ENCODE measurements around the gene NR4A2.
A peak's percentile ranks its signal among the peaks of the same experiment; 100 is the strongest.

NR4A2 gene

DNA sequence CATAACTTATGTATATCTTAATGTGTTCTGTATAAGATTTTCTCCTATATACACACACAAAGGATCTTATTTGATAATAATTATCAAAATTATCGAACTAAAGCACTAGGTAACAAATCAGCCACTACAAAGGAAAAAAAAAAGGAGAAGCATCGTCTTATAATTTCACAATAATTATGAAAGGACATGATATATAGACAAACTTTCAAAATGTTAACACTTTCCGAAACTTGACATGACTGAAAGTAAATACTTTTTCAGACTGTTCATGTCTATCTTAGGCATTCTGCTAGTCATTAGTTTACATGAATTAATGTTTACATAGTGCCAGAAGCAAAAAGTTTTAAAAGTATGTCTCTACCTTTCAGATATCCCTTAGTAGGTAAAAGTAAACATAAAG, 7.3 kb upstream of the NR4A2 start:
- no peak for DNase-seq

DNA sequence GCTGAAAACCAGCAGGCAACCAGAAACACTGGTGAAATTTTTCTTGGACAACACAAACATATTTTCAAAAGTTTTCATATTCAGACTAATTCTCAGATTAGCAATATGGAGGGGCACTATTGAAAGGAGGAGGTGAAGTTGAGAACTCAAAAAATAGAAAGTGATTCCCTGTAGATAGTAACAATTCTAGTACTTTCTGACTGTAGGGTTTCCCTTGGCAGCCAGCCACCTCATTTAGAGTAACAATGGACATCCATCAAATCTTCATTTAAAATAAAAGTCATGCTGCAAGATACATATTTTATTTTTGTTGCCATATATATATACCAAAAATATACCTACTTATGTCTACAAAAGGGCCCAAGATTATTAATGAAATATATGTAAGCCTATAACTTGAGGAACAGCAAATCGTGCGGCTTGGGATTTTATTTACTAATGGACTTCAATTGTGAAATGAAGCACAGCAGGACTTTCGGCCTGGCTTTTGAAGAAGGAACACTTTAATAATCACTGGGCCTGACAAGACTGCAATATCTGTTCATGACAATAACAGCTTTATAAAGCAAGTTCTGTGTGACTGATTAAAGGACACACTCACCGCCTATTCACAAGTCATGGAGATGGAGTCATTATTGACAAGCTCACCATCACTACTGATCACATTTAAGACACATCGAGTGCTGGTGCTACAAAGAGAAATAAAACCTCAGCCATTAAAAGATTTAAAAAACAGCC, 6.8 kb upstream of the NR4A2 start:
- DNase-seq, result no peak

DNA sequence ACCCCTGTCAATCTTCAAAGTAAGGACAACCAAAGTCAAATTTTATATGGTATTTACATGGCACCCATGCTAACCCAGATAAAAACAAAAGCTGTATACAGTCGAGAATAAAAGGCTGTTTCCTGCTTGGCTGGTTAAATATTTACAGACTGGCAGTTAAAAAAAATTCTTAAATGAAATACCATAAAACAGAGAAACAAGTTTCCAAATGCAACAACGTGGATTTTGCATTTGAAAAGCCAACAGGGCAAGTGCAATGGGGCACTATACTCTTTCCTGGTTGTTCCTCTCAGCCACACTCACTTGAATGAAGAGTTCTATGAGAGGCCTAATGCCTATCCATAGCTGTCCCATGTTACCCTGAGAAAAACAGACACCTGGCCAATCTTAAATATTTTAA, 6.1 kb upstream of the NR4A2 start:
- DNase-seq, result no peak

DNA sequence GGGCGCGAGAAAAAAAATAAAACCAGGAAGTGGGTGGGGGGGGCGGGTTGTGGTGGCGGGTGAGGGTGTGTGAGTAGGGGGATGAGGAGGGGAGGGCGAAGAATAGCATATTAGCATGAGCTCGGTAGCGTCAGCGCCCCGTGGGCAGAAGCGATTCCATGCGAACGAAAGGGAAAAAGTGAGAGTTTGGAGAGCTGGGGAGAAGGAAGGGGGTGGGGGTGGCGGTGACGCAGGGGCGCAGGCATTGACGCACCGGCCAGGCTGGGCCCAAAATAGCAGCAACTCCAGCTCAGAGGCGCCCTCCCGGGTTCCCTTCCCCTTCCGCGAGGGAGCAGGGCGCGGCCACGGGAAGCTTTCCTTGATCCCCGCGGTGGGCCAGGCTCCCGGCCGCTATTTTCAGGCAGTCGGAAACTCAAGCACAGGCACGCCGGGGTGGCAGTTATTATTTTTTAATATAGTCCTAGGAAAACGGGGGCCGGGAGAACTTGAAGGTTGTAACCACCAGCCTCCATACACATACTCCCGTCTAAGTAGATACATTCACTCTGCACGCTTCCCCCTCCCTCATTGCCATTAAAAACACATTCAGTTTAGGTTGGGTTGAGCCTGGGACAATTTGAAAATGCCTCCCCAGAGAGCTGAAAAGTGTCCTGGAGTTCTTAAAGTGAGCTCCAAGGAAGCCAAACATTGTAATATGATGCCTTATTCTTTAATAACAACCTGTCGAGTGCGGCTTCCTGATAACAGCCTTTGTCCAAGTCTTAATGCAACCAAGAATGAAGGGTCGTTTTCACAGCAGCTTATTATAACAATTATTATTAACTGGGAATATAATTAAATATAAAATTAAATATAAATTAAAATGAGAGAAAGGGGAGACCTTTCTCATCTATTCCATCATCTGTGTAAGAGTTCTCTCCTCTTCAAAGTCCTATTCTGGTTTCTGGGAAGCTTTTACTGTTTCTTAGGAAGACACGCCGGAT, 2.3 kb upstream of the NR4A2 start:
- DNase-seq, result peak; percentile 87

DNA sequence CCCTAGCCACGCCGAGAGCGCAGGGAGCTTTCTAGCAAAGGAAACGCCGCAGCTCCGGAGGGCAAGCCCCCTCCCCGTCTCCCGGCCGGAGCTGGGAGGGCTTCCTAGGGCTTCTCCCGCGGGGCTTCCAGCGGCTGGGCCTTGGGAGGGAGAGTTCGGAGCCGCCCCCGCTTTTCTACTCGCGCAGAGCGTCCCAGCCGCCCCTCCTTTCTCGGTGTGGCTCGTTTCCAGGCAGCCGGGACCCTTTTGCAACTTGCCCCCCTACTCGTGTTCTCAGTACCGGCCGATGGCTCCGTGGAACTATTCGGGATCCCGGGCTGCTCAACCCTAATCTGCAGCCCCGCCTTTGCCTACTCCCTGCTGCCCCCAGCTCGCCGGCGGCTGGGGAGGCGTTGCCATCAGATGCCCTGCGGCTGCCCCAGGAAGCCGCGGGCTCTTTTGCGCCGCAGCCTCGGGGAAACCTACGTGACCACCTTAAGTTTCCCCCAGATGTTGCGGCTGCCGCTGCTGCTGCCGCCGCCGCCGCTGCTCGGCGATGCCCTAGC, 1.5 kb upstream of the NR4A2 start:
- DNase-seq, result peak; percentile 49

DNA sequence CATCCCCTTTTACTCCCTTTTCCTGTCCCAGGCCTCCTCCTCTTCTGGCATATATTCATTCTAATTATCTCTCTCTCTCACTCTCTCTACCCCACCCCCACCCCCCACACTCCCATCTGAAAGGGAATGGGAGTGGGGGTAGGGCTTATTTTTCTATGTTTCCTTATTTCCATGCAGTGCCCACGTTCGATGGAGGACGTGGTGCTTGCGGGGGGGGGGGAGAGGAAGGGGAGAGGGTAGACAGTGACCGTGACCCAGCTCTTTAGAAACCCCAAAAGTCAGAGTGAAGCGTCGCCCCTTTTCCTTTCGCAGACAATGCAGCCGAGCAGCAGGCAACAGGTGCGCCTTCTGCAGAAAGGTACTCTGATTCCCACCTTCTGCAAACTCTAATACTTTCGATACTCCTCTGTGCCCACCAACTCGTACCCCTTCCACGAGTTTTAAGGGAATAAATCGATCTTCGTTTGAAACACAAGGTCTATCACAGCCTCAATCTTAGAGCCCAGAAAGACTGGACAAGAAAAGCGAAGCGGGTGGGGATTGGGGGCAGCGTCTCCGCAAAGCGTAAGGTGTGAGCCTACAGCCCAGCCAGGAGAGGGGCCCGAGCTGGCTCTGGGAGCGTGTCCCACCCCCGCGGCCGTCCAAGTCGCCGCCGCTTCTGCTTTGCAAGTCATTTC, 891 bp upstream of the NR4A2 start:
- DNase-seq, result no peak

DNA sequence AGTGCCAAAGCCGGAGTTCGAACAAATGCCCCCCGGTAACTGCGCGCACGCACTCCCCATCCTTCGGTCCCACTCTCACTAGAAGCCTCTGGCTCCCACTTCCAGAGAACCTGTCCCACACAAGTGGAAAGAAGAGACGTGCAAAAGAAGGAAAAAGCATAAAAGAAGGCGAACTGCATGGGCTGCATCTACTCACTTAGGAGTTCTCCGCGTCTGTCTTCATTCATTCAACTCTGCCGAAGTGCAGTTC, 312 bp downstream of the NR4A2 start:
- DNase-seq, result no peak

DNA sequence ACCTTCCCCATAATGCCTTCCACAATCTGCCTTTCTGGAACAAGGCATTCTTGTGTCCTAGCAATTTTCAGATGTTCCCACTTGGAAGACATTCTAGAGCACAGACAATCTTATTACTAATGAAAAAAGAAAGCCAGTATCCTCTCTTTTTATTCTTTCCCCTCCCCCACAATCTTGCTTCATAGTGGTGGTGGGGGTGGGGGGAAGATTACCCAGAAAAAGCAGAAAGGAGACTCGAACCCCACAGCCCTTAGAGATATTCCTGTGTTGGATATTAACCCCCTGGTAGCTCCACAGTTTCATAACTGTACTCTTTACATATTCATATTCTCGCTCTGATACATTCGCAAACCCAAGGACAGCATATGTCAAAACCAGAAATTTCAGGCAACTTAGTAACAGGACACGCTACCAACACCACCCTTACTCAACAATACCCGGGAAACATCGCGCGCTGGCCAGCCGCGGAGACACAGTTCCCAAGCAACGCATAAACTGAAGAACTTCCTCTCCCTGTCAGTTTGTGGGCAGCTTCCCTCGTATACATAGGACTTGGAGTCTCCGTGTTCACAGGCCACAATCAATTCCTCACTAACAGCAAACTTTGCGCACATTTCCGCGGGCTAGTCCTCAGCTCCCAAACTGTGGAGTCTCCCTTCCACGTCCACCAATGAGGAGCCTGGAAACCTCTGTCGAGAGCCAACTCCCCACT, 793 bp downstream of the NR4A2 start:
- no peak for DNase-seq

DNA sequence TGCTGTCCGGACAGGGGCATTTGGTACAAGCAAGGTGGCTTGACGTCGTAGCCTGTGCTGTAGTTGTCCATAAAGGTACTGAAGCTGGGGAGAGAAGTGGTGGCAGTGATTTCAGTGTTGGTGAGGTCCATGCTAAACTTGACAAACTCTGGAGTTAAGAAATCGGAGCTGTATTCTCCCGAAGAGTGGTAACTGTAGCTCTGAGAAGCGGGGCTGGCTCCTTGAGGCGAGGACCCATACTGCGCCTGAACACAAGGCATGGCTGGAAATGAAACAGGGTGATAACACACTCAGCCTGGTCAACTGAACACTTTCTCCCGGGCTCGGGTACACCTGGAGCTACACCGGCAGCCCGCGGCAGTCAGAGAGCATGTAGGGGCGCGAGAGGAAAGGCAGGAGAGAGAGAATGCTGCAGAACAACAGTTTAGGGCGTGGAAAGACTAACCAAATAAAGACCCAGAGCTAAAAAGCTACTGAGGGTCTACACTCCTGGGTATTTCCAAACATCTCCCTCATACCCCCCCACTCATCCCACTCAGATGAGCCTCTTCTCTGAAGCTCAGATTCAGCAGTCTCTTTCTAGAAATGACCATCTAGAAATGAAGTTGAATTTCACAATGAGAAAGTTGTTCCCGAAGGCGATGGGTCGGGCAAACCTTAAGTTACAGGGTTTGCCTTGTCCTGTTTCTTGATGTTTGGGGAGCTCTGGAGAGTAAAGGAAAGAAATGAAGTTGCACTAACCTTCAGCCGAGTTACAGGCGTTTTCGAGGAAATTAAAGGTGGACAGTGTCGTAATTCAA, 2.4 kb downstream of the NR4A2 start:
- no peak for DNase-seq

DNA sequence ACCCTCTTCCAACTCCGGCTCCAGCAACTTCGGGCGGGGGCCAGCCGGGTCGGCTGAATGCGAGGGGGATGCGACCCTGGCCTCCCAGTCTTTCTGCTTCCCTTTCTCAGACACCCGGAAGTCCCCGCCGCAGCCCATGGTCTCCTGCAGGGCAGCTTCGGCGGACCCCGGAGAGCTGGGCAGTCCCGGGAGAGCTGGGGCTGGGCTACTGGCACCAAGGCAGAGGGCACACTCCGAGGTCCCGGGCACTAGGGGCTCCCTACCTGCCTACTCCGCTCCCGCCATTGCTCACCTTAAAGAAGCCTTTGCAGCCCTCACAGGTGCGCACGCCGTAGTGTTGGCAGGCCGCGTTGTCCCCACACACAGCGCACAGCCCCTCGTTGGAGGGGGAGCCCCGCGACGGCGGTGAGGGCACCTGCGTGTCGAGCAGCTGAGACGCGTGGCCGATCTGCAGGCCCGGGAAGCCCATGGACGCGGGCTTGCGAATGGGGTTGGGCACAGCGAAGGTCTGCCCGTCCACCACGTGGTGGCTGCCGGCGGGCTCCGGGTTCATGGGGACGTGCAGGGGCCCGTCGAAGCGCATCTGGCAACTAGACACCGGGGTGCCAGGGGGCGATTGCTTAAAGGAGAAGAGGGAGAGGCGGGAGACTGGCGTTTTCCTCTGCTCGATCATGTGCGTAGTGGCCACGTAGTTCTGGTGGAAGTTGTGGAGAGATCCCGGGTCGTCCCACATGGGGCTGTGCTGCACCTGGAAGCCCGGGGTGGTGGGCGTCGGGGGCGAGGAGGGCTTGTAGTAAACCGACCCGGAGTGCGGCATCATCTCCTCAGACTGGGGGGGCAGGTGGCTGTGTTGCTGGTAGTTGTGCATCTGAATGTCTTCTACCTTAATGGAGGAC, 3.2 kb downstream of the NR4A2 start:
- no peak for DNase-seq

DNA sequence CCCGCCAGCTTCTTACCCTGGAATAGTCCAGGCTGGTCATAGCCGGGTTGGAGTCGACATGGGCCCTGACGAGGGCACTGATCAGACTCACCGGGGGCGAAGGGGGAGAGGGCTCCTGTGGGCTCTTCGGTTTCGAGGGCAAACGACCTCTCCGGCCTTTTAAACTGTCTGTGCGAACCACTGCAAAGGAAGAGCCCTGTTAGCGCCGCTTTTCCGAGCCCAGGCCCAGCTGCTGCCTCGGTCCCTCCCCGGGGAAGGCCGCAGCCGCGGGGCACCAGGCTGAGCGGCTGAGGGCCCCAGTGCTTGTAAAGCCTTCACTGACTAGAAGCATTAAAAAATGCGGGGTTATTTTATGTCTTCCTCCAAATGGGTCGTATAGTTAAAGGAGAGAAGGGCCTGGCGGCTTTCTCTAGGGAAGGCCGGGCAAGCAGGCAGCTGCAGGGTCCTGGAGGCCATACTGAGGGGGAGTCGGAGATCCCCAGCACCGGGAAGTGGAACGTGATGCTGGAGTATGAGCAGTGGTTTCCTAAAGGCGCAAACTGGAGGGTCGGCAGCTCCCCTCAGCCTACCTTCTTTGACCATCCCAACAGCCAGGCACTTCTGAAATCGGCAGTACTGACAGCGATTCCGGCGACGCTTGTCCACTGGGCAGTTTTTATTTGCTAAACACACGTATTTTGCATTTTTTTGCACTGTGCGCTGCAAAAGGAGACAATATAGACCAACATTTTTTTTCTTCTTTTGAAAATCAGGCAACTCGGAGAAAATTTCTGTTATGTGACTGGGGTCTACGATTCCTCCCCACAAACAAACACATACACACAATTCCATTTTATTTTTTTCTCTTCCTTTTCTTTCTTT, 4.5 kb downstream of the NR4A2 start:
- no peak for DNase-seq

DNA sequence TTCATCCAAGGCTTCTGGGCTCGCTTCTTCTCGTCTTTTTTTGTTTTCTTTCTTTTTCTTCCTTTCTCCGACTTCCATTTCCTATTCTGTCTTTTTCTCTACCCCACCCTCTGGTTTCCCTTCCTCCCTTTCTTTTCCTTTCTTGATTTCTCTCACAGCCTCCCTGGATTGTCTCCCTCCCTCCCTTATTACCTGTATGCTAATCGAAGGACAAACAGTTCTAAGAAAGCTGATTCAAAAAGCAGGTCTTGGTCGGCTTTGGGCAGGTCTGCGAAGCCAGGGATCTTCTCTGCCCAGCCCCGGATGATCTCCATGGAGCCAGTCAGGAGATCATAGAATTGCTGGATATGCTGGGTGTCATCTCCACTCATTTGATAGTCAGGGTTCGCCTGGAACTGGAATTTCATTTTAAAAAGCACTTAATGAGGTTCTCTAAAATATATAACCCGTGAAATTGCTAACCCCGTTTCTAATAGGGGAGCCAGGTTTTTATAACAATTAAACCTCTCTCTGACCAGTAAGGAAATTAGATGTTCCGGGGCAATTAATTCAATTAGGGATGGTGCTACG, 5.9 kb downstream of the NR4A2 start:
- DNase-seq, result no peak

DNA sequence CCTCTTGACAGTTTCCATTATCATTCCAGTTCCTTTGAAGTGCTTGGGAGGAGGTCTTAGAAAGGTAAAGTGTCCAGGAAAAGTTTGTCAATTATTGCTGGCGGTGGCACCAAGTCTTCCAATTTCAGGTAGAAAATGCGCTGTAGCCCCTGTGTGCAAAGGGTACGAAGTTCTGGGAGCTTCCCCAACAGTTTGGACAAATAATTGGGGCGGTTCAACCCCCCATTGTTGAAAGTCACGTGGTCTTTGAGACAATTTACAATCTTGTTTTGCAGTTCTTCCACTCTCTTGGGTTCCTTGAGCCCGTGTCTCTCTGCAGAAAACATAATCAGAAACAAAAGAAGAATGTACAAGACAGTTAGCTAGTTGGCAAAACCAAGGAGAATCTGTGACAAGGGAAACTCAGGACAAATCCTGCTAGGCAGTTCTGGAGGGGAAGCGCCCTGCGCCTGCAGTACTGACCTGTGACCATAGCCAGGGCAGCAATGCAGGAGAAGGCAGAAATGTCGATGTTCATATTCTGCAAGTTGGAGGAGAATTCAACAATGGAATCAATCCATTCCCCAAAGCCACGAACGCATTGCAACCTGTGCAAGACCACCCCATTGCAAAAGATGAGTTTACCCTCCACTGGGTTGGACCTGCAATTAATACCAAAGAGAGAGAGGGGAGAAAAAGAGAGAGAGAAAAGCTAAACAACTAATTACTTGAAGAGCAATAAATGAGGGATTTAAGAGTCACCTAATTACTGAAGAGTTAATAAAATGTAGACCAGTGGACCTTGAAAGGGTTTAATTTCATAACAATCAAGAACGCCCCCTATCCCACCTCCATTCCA, 6.6 kb downstream of the NR4A2 start:
- DNase-seq, result no peak

DNA sequence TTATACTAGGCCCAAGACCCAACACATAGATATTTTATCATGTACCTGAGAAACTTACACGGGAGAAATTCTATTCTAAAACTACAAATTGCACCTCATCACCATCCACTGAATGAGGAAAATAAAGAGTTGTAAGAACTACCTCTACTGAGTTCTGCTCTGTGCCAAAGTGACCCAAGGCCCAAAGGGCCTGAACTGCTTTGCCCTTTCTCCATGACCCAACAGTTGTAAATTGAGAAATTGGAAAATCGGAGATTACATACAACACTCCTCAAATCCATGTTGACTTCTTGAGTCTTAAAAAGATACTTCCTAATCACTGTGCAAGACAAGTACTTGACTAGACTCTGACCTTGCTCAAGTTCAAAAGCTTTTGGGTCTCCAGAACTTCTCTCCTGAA, 8.8 kb downstream of the NR4A2 start:
- no peak for DNase-seq

DNA sequence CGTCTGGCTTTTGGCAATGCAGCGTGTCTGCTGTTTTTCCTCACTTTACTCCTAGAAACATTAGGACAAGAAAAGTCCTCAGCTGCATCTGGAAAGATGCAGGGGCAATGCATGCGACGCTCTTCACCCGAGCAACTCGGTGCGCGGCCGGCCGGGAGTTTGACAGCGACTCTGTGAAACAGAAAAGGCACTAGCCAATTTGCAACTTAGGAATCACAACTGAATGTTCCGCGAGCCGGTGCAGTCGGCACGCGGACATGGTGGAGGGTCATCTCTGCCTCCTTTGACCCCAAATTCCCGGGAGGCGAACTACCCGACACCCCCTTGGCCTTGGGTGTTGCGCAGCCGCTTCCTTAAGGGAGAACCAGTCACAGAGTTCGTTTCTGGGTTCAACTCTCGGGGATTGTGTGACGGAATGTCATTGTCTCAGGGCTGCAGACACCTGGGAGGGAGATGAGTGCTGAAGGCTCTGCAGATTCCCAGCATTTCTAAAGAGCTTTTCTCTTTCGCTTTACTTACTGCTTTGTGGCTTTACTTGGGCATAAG, 9.8 kb downstream of the NR4A2 start:
- DNase-seq, result no peak

DNA sequence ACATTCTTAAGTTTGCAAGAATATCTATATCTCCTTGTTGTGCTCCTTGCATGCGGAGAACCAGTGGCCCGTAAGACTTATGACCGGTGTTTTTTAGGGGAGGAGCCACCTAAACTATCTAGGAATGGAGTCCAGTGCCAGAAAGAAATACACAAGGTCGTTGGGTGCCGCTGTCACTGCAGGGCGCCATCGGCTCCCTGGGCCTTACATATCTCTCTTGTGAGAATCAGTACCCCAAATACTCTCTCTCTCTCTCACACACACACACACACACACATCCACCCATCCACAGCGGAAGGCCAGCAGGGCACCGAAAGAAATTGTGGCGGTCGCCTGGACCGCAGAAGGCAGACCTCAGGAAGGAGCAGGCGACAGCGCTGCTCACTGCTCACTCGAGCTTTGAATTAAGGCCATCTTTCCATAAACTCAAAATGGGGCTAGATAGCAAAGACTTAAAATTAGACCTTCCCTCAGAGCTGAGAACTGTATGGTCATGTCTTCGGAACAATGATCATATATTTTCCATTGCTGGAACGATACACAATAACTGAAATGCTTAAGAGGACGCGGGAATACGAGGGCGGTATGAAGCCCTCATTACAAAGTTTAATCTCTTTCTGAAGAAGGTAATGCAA, 10.4 kb downstream of the NR4A2 start:
- DNase-seq, result no peak

DNA sequence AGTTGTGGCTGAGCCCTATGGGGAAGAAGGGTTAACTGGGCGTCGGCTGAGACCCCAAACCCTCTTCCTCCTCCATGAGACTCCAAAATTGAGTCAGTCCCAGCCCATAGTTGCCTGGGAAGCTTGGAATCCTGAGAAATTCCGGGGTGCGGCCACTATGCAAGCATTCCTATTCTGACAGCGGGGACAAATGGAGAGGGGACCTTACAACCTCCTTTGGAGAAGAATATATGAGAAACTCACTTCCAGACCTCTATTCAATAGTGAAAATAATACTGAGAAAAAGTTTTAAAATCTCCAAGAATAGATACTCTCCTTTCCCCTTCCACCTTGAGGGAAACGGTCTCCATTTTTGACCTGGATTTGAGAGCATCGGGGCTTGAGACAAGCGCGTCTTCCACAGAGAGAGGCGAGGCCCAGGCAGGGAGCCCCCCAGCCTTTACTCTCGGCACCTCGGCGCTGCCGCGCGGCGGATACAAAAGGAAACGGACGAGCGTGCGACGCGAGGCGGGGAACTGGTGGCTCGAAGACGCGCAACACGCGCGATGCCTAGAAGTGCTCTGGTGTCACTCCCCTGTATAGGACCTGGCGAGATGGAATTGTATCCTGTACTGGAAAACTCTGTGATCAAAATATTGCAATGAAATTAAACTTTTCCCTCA, 11.1 kb downstream of the NR4A2 start:
- no peak for DNase-seq
